ENCODE data around the gene NSMCE3. TPM values are rescaled to one million over a fixed set of nuclear protein-coding genes. Genes with fewer than 3 reads are reported as not detected.

NSMCE3 gene
- total RNA-seq, 1 experiment from 2014 or later = 1.9 TPM

DNA sequence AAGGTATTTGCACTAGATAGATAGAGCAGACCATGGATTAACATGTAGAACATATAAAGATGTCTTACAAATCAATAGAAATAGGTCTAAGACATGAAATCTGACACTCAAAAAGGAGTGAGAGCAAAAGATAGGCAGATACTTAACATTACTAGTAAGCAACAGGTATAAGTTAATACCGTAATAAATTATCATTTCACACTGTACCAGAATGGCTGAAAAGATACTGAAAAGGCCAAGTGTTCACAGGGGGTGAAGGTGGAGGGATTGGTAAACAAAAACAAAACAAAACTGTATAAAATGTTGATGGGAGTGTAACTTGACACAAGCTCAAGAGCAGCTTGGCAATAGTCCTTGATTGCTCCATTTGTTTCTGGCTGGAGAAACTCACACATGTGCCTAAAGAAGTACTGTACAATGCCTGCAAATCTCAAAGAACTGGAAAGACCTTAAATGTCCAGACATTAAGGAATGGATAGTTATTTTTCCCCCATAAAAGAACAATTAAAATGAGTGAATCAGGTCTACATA is 3.5 kb downstream of the NSMCE3 start:
- no peak for DNase-seq
- H3K27ac Mint-ChIP-seq (ENCODE audit: unreplicated experiment) = no peak overlapping the region
- no peaks in the 10 kb centered on the region for H3K27me3 Mint-ChIP-seq (ENCODE audit: unreplicated experiment)
- no peaks in the 10 kb centered on the region for H3K4me1 Mint-ChIP-seq (ENCODE audit: low read depth, unreplicated experiment)
- H3K9me3 Mint-ChIP-seq (ENCODE audit: low read depth, unreplicated experiment) = no peaks in the 10 kb centered on the region
- no peak overlapping the region for H3K4me3 Mint-ChIP-seq (ENCODE audit: low read depth, unreplicated experiment)
- peaks cover 8% of the 10 kb centered on the region for H3K36me3 Mint-ChIP-seq (ENCODE audit: insufficient read depth, unreplicated experiment)
- BruUV-seq (replicated peaks) = no TSS peak
- intact Hi-C loops (cut with micrococcal nuclease; ENCODE audit: unreplicated experiment) = no loop called here
- TF ChIP-seq, protein P1, sequence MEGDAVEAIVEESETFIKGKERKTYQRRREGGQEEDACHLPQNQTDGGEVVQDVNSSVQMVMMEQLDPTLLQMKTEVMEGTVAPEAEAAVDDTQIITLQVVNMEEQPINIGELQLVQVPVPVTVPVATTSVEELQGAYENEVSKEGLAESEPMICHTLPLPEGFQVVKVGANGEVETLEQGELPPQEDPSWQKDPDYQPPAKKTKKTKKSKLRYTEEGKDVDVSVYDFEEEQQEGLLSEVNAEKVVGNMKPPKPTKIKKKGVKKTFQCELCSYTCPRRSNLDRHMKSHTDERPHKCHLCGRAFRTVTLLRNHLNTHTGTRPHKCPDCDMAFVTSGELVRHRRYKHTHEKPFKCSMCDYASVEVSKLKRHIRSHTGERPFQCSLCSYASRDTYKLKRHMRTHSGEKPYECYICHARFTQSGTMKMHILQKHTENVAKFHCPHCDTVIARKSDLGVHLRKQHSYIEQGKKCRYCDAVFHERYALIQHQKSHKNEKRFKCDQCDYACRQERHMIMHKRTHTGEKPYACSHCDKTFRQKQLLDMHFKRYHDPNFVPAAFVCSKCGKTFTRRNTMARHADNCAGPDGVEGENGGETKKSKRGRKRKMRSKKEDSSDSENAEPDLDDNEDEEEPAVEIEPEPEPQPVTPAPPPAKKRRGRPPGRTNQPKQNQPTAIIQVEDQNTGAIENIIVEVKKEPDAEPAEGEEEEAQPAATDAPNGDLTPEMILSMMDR (IDR thresholded peaks at IDR 0.05; ENCODE audit: unreplicated experiment) = no peak
- CTCF ChIA-PET = no interaction called here

- no peak overlapping the region for H3K4me3 Mint-ChIP-seq (ENCODE audit: low read depth, unreplicated experiment)
- TF ChIP-seq, protein P1 (IDR thresholded peaks at IDR 0.05; ENCODE audit: unreplicated experiment) = no peak
- H3K27me3 Mint-ChIP-seq (ENCODE audit: unreplicated experiment) = no peaks in the 10 kb centered on the region
- no peaks in the 10 kb centered on the region for H3K4me1 Mint-ChIP-seq (ENCODE audit: low read depth, unreplicated experiment)
- no peak overlapping the region for H3K27ac Mint-ChIP-seq (ENCODE audit: unreplicated experiment)
- intact Hi-C loops (cut with micrococcal nuclease; ENCODE audit: unreplicated experiment) = no loop called here
- DNase-seq = no peak
- CTCF ChIA-PET = no interaction called here
- no peaks in the 10 kb centered on the region for H3K36me3 Mint-ChIP-seq (ENCODE audit: insufficient read depth, unreplicated experiment)
- no peaks in the 10 kb centered on the region for H3K9me3 Mint-ChIP-seq (ENCODE audit: low read depth, unreplicated experiment)
- BruUV-seq (replicated peaks) = no TSS peak
These were observed 6.3 kb downstream of the NSMCE3 start for GRCh38 chr15:29263289-29263688.

DNA sequence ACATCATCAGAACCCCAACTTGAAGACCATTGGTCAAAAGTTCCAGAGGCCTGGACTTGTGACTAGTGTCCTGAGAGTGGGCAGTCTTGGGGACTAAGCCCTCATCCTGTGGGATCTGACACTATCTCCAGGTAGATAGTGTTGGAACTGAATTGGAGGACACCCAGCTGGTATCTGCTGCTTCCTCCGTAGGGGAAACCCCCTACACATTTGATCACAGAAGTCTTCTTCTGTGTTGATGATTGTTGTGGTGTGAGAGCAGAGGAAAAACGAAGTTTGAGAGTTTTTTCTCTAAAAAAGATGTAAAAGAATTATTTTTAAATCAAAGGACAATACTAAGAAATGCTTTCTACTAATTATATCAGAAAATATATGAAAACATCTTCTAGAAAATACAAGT is 6.9 kb downstream of the NSMCE3 start:
- no TSS peak for BruUV-seq (replicated peaks)
- CTCF ChIA-PET = no interaction called here
- TF ChIP-seq, protein P1 (IDR thresholded peaks at IDR 0.05; ENCODE audit: unreplicated experiment) = no peak
- Mint-ChIP-seq H3K36me3 (ENCODE audit: insufficient read depth, unreplicated experiment) (no peaks in the 10 kb centered on the region), H3K4me1 (ENCODE audit: low read depth, unreplicated experiment) (no peaks in the 10 kb centered on the region), H3K27ac (ENCODE audit: unreplicated experiment) (no peak overlapping the region), H3K27me3 (ENCODE audit: unreplicated experiment) (no peaks in the 10 kb centered on the region), H3K4me3 (ENCODE audit: low read depth, unreplicated experiment) (no peak overlapping the region), H3K9me3 (ENCODE audit: low read depth, unreplicated experiment) (no peaks in the 10 kb centered on the region)
- intact Hi-C loops (cut with micrococcal nuclease; ENCODE audit: unreplicated experiment) = no loop called here
- DNase-seq = no peak

DNA sequence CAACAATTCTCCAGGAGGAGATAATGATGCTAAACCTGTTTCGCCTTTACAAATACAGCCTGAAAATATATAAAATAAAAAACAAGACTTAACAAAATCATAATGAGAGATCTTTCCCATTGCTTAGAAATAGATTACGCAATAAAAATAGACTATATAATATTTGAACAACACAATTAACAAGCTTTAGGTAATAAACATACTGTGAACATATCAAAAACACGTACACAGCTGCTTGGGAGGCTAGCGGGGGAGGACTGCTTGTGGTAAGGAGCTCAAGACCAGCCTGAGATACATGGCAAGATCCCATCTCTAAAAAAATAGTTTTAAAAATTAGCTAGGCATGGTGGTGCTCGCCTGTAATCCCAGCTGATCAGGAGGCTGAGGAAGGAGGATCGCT is 8.7 kb downstream of the NSMCE3 start:
- intact Hi-C loops (cut with micrococcal nuclease; ENCODE audit: unreplicated experiment) = no loop called here
- BruUV-seq (replicated peaks) = no TSS peak
- Mint-ChIP-seq H3K9me3 (ENCODE audit: low read depth, unreplicated experiment) (no peaks in the 10 kb centered on the region), H3K27ac (ENCODE audit: unreplicated experiment) (no peak overlapping the region), H3K36me3 (ENCODE audit: insufficient read depth, unreplicated experiment) (no peaks in the 10 kb centered on the region), H3K4me1 (ENCODE audit: low read depth, unreplicated experiment) (no peaks in the 10 kb centered on the region), H3K27me3 (ENCODE audit: unreplicated experiment) (no peaks in the 10 kb centered on the region), H3K4me3 (ENCODE audit: low read depth, unreplicated experiment) (no peak overlapping the region)
- TF ChIP-seq, protein P1 (IDR thresholded peaks at IDR 0.05; ENCODE audit: unreplicated experiment) = no peak
- DNase-seq = no peak
- CTCF ChIA-PET = no interaction called here

Data from Calu3 (cell line).